CD4-positive, alpha-beta T cell treated with Interleukin-12 subunit alpha and Interleukin-12 subunit beta, for 1 hour (primary cell): ENCODE measurements around the gene COG5.

Source experiments
- DNase-seq: peaks from one replicate; pipeline ENCODE4 v3.0.0-alpha.2; 2020

COG5 gene

DNA sequence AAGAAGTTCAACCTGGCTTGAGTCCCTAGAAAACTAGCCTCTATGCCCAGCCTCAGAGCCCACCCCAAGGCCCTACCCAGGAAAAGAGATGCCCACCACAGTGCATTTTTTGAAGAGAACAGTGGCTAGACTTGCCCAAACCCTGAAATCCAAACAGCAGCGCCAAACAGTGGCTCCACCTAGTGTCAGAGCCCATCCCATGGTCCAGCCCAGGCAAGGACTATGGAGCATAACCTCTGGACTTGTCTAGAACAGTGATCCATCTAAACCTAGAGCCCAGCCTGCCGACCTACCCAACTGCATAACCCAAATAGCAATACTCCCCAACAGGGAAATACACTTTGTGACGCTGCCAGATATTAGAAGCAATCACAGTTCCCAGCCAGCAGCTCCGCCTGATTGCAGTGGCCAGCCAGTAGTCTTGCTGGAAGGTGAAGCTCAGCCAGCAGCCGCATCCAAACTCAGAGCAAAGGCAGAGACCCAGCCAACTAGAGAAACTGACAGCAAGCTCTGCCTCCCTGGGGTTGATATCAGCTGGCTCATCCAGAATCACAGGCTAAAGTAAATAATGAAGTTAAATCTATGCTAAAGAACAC is 350.4 kb downstream of the COG5 start:
- no peak for DNase-seq

DNA sequence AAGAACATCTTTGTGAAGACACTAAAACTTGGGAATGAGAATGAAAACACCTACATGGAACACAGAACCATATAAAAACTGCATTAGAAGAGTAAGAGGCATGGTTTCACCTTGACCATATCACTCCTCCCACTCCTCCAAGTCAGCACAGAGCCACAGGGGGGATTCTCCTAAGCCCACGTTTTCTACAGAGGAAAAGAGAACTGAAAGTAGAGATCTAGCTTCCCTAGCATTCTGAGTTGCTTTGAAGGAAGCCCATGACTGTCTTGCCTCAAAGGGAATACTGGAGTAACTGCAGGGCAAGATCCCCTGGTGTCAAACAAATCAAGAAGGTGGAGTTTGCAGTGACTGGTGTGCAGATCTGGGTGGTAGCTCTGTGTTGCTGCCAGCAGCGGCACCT is 351.0 kb downstream of the COG5 start:
- no peak for DNase-seq

DNA sequence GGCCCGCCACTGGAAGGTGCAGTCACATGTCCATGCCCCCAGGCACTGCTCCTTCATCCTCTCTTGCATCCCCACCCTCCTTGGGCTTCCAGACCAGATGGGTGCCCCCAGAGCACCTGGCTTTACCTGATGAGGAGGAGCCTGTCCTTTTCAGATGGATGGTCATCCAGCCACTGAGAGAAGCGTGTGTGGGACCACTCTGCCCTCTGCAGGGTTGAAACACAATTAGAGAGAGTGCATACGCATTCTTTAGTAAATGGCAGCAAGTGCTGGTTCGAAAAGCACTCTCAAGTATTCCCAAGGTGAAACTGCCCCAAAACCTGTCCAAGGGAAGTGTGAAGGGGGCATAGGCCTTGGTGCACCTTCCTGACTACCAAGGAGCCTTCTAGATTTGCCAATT is 353.3 kb downstream of the COG5 start:
- no peak for DNase-seq

DNA sequence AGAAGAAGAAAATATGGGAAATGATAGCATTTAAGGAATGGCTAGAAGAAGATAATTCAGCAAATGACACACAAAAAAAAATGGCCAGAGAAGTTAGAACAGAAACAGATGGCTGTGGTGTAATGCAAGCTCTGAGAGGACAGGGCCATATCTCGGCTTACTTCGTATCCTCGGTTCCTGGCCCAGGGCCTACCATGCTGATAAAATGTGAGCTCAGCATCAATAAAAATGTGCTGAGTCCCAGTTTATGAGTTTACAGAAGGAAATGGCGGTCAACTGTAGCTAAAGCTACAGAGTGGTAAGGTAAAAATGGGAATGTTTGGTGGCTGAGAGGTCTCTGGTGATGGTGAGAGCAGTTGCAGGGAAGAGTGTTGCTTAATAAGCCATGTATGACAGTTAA is 354.2 kb downstream of the COG5 start:
- no peak for DNase-seq

DNA sequence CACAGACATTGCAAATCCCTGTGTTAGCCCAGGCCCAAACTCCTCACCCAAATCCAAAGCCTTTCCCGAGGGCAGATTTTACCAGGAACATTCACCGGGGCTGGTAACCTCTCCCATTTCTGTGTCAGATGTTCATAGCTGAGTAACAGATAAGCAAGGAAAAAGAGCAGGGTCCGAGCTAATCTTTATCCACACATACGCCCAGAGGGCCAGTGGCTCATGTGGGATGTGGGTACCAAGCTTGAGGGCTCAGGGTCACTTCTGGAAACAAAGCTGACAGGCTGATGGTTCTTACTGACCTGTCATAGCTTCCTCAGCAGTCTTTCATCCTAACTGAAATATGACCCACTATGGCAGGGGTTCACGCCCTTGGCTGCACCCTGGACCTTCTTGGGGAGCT is 355.2 kb downstream of the COG5 start:
- no peak for DNase-seq

DNA sequence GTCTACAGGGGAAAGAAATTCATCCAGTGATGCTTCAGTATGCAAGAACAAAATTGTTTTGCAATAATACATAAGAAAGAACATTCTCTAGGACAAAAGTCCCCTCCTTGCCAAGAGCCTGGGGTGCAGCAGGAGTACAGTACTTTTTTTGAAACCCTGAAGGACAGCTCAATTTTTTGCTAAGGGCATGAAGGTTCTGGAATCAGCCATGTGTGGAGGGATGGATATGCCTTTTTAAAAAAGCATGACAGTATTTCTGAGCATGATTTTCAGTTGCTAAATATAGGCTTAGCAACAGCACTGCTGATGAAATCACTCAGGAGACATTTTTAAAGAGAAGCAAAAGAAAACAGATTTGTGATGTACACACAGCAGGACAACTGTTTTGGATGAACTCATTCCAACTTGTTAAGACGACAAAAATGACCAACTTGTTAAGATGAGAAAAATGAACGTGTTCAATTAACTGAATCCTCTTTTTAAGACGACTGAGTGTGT is 355.6 kb downstream of the COG5 start:
- no peak for DNase-seq

DNA sequence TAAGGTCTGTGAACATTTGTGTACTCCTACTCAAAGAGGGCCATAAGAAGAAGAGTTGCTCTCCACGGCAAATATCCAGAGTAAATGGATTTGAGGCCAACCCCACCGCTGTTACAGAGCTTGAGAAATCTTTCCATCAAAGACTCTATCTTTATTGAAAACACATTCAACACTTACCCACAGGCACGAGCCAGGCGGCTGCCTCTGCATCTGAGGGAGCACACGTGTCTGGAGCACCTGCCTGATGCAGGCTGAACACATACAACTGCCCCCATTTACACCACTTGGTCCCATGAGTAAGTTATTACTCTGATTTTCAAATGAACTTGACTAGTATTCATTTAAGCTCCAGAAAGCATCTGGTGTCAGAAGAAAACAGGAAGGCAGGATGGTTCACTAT is 356.3 kb downstream of the COG5 start:
- DNase-seq, result no peak

DNA sequence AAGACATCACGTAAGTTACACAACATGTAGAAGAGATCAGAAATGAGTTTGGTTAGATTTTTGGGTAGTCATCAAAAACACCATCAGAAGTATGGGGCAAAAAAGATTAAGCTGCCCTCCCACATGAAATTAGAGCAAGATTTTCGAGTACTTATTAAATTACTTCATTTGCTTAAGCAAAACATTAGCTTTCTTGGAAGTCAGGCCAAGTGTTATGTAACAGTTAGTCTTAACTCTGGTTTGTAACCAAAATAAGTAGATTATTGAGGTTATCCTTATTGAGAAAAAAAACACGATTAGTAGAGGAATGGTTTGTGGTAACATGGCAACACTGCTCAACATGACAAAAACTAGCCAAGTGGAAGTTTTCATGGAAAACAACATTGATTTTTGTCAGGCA is 357.0 kb downstream of the COG5 start:
- no peak for DNase-seq

DNA sequence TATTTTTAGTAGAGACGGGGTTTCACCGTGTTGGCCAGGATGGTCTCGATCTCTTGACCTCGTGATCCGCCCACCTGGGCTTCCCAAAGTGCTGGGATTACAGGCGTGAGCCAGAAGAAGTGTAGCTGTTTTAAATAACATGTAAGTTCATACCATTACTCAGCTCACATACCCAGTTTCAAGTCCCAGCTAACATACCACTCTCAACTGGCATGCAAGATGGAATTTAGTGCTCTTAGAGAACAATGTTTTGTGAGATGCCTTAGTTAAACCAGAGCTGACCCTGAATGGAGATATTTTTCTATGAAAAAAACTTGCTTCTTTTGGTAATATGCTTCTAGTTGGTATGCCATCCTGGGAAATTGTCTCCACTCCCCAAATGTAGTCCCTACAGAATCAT is 357.6 kb downstream of the COG5 start:
- DNase-seq, result no peak

DNA sequence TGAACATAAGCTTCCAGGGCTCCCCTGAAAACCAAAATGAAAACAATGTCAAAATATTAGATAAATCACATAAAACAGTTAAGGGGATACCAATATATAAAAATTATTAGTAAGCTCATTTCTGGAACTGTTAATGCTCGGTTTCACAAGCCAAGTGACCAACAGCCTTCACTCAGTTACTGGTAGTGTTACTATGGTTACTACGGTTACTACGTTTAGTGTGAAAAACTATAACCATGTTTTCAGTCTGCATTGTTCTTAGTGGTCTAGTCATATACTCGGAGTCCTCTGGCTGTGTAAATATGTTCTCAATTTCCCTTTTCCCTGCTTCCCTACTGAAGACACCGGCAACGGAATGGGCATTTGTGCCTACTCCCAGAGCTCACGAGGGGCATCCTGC is 360.1 kb downstream of the COG5 start:
- DNase-seq, result no peak

DNA sequence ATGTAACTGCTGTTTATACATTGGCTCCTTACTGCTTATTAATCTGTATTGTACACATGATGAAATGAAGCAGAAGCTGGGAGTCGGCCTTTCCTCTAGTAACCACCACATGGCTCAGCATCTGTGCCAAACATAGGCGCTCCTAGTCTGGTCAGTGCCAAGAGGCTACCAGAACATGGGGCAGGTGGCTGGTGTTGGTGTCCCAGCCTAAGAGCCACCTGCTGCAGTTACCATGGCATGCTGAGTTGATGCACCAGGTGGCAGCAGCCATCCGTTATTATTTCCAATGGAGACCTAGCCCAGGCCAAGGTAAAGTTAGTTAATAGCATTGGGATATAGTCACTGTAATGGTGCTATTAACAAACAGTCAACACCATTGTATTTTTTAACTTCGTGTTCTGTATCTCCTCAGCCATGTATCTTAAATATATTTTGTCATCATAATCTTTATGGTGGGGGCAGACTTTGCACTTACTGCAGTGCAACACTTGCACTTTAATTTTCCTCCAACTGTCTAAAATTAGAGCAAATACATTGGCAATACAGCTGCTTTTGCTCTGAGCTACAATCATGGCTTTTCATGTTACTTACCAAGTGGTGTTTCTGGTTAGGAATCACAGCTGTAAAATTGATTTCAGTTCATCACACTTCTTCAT is 361.8 kb downstream of the COG5 start:
- DNase-seq, result peak; percentile 26

DNA sequence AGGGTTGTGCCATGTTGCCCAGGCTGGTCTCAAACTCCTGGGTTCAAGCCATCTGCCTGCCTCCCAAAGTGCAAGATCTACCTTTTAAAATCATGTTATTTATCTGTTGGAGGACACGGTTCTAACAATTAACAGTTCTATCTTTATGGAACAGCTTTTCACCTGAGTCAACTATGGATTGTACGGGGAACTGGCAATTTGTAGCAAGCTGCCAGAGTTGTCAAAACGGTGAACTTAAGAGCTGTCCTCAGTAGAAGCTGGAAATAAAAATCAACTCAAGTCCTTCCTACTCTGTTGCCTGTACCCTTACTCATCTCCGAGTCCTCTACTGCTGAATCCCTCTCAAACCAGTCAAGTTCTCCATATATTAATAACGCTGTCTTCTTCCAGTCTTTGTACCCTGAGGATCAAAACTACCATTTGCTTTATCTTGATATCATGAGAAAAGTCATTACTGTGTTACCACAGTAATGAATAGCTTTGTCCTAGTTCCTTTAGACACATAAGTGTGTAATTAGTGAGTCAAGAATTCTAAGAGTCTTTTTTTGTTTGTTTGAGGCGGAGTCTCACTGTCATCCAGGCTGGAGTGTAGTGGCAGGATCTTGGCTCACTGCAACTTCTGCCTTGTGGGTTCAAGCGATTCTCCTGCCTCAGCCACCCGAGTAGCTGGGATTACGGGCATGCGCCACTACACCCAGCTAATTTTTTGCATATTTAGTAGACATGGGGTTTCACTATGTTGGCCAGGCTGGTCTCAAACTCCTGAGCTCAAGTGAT is 366.7 kb downstream of the COG5 start:
- no peak for DNase-seq

DNA sequence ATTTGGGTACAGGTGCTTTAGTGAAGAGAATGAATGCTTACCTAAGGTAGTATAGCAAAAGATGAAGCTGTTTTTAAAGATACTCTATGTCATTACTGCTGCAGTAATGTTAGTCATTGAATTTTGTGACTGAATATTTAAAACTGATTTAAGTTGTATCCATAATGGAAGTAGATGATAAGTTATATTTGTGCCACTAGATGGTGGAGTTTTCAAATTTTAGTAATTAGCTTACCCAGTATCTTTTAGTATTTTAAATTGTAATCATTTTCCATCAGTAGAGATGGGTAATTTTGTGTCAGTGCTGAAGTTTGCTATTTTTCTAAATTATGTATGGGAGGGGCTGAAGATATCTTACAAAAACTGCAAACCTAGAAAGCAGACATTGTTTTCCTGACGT is 369.7 kb downstream of the COG5 start:
- no peak for DNase-seq

DNA sequence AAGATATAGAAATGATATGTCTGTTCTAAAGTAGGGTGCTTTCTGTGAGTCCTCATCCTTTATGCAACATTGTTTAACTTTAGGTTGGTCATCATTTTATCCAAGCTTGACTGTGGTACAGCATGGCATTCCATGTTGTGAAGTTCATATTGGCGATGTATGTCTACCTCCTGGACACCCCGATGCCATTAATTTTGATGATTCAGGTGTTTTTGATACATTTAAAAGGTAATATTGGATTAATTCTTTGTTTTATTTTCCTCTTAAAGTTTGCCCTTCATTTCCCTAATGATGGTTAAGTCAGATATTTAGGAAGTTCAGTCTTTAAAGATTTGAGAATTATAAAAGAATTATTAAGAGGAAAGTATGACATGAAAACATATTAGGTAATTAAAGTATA is 373.6 kb downstream of the COG5 start:
- DNase-seq, result no peak

DNA sequence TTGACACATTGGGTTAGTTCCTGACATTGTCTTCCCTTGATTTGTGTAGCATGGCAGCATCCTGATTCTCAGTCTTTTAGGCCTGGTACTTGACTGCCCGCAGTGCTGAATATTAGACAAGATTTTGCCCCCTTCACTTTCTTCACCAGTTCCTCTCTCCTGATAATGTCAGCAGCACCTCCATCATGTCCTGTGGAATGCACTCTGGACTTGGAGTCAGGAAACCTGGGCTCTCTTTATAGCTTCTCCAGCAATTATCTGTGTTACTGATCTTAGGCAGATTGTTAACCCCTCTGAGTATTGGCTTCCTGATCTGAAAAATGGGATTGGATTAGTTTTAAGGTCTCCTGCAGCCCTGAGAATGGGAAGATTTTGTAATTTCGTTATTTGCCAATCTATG is 375.9 kb downstream of the COG5 start:
- DNase-seq, result no peak

DNA sequence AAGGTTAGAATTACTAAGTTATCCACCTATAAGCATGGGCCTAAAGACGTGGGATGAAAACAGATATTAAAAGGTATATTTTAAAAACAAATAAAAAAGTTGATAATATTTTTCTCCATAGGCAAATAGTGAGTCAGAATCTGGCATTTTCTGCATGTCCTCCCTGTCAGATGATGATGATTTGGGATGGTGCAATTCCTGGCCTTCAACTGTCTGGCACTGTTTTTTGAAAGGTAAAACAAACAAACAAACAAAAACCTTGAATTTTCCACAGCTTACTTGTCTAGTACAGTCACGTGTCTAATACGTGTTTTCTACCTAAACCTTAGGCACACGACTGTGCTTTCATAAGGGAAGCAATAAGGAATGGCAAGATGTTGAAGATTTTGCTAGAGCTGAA is 377.5 kb downstream of the COG5 start:
- DNase-seq, result no peak

DNA sequence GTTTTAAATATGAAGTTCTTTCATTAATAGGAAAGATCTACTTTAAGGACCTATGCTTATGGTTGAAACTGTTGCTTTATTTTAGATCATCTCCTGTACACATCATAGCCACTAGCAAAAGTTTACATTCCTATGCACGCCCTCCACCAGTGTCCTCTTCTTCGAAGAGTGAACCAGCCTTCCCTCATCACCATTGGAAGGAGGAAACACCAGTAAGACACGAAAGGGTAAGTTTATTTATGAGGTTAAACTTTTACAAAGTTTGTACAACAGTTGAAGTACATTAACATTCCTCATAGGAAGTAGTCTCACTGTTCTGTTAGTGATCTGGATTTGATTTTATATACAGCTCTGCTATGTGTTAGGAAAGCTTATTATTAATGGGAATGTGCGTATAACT is 378.0 kb downstream of the COG5 start:
- no peak for DNase-seq

DNA sequence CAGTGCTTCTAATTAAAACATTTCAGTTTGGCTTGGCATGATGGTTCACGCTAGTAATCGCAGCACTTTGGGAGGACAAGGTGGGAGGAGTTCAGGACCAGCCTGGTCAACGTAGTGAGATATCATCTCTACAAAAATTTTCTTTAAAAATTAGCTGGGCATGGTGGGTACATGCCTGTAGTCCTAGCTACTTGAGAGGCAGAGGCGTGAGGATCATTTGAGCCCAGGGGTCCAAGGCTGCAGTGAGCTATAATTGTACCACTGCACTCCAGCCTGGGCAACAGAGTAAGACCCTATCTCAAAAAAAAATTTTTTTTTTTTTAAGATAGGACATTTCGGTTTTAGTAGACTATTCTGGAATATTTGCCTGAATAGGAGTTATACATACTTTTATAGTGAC is 382.5 kb downstream of the COG5 start:
- DNase-seq, result no peak

DNA sequence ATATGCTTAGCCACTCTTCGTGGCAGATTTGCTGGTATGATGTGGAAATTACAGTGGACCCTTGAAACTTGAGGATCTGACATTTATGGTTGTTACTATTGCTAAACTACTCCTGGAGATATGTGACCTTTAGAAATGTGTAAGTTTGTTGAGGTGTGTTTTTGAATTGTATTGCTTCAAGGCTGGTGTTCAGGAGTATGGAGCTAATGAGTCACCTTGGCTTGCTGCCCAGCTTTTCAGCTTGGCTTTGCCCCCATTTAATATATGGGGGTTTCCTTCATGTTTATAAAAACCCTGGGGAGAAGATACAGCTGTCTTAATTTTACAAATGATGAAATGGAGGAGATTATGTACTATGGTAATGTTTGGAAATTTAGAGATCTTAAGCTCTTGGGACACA is 383.3 kb downstream of the COG5 start:
- peak; percentile 31 for DNase-seq

DNA sequence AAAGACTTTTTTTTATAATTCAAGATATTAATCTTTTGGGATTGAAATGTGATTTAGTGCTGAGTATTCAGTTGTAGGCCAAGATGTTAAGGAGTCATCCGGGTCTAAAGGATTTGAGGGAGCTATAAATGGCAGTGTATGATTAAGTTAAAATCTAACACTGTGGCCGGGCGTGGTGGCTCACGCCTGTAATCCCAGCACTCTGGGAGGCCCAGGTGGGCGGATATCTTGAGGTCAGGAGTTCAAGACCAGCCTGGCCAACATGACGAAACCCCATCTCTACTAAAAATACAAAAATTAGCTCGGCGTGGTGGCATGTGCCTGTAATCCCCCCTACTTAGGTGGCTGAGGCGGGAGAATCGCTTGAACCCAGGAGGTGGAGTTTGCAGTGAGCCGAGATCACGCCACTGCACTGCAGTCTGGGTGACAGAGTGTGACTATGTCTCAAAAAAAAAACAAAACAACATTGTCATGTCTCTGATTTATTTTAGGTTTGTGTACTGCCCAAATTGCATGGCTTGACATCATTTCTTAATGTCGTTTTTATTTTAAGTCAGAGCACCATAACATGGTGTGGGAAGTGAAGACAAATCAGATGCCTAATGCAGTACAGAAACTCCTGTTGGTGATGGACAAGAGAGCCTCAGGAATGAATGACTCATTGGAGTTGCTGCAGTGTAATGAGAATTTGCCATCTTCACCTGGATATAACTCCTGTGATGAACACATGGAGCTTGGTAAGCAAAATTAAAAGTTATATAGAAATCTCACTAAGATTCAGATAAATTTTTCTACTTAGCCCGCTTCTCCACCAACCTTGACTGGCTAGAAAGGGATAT is 384.2 kb downstream of the COG5 start:
- no peak for DNase-seq

DNA sequence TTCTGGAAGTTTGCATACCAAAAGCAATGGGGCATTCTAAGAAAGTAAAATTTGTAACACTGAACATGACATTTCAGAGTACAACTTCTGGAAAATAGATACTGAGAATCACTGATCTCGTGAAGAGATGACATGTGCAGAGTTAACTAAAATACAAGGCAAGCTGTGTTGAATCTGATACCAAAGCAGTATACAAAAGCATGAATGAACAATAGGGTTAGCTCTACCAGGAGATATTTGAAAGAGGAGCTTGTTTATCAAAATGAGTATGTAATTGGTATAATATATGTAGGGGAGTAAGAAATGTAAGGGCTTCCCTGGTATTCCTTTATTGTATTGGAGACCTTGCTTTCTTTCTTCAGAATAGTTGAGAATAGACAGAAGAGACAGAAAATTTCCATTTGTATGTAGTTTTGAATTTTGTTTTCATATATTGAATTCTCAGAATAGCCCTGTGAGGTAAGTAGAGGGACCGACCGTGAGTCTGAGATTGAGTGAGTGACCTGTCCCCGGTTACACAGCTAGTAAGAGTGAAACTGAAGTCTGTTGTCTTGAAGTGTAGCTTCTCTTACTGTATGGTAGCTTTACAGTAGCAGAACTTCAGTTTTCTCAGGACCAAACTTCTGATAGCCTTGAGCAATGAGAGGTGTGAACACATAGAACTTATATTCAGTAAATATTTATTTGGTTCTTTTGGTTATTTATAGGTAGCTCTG is 389.9 kb downstream of the COG5 start:
- no peak for DNase-seq

DNA sequence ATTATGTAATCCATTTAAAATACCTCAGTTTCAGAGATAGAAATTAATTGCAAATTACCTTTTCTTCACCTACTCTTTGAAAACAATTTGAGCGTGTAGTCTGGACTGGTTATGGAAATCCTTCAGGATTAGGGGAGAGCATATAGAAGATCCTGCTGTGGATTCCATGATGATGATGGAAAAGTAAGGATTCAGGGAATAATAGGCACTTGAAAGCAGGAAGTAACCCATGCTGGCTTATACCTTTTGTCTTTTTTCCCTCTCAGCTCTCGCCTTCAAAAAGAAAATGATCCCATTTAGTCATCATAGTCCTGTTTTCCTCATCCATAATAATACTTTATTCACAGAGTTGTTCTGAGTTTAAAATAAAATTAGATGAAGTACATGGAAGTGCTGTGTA is 390.5 kb downstream of the COG5 start:
- no peak for DNase-seq
